IMR-90 (cell line): ENCODE results near the gene OSBP. TPM values are rescaled to one million over a fixed set of nuclear protein-coding genes. Genes with fewer than 3 reads are reported as not detected.

Source experiments
- ATAC-seq: fragments of 200-7000 bp; cut with Tn5 transposase; 2 replicates; pipeline ENCODE4 v1.9.1; 2020; ENCODE audit warnings: low read depth, mild to moderate bottlenecking, moderate library complexity
- BruUV-seq: library from RNA; stranded (reverse); fragments of 400-500 nt; replicated peaks from 2 replicates; lab custom pipeline; 2021; lab: Mats Ljungman, UMichigan
- CTCF ChIA-PET: fragments of 300-600 bp; formaldehyde crosslinking; extraction: SDS; loops from one replicate; lab custom pipeline; 2021; ENCODE audit warnings: antibody characterized with exemption; lab: Yijun Ruan, JAX
- POLR2A ChIA-PET: fragments of 300-600 bp; sonication (Branson Sonifier 250); formaldehyde crosslinking; loops from one replicate; lab custom pipeline; 2022; ENCODE audit warnings: antibody characterized with exemption; ENCODE audit not compliant: unreplicated experiment; lab: Charles Lee
- DNase-seq: peaks from one replicate; pipeline ENCODE4 v3.0.0; 2013
- H2AFZ ChIP-seq: replicated peaks from 2 replicates; pipeline ENCODE3; 2013; ENCODE audit warnings: low read length, mild to moderate bottlenecking; ENCODE audit not compliant: poor library complexity
- H2AK5ac ChIP-seq: 2 replicates; pipeline ENCODE4 v1.6.1; 2013; ENCODE audit warnings: low read depth, low read length, inconsistent platforms
- H2AK9ac ChIP-seq: replicated peaks from 2 replicates; pipeline ENCODE3; 2013; ENCODE audit warnings: mild to moderate bottlenecking, low read depth, low read length, moderate library complexity; ENCODE audit not compliant: poor library complexity
- H2BK120ac ChIP-seq: 2 replicates; pipeline ENCODE4 v1.6.1; 2013; ENCODE audit warnings: low read depth, low read length, inconsistent platforms
- H2BK15ac ChIP-seq: 3 replicates; pipeline ENCODE4 v1.6.1; 2013; ENCODE audit warnings: low read depth, low read length, inconsistent platforms
- H2BK20ac ChIP-seq: 2 replicates; pipeline ENCODE4 v1.6.1; 2013; ENCODE audit warnings: low read depth, mild to moderate bottlenecking, inconsistent platforms, low read length, moderate library complexity
- H2BK5ac ChIP-seq: 2 replicates; pipeline ENCODE4 v1.6.1; 2013; ENCODE audit warnings: mild to moderate bottlenecking, low read depth, low read length, inconsistent platforms; ENCODE audit not compliant: poor library complexity, severe bottlenecking
- H3K14ac ChIP-seq: replicated peaks from 2 replicates; pipeline ENCODE4 v1.6.1; 2013; ENCODE audit warnings: low read depth, low read length, inconsistent platforms
- H3K18ac ChIP-seq: 2 replicates; pipeline ENCODE4 v1.6.1; 2013; ENCODE audit warnings: low read depth, low read length, control low read depth
- H3K23ac ChIP-seq: 2 replicates; pipeline ENCODE4 v1.6.1; 2013; ENCODE audit warnings: low read depth, low read length, inconsistent platforms
- H3K27ac ChIP-seq: 2 replicates; pipeline ENCODE4 v1.5.1; 2013; ENCODE audit warnings: mild to moderate bottlenecking, control low read depth, low read length; ENCODE audit not compliant: insufficient read depth
- H3K27me3 ChIP-seq: 2 replicates; pipeline ENCODE4 v1.6.1; 2013; ENCODE audit warnings: low read length; ENCODE audit not compliant: control insufficient read depth, insufficient read depth
- H3K36me3 ChIP-seq: 2 replicates; pipeline ENCODE4 v1.6.1; 2013; ENCODE audit warnings: low read length, mixed read lengths; ENCODE audit not compliant: control insufficient read depth, insufficient read depth
- H3K4ac ChIP-seq: 2 replicates; pipeline ENCODE4 v1.6.1; 2013; ENCODE audit warnings: low read depth, low read length, inconsistent platforms
- H3K4me1 ChIP-seq: 2 replicates; pipeline ENCODE4 v1.6.1; 2013; ENCODE audit warnings: low read length, mixed read lengths; ENCODE audit not compliant: control insufficient read depth, insufficient read depth
- H3K4me2 ChIP-seq: 2 replicates; pipeline ENCODE4 v1.6.1; 2013; ENCODE audit warnings: low read depth, mild to moderate bottlenecking, control low read depth, low read length, moderate library complexity
- H3K4me3 ChIP-seq: 2 replicates; pipeline ENCODE4 v1.5.1; 2013; ENCODE audit warnings: low read depth, mild to moderate bottlenecking, control low read depth, low read length, moderate library complexity; ENCODE audit not compliant: insufficient read depth
- H3K56ac ChIP-seq: 2 replicates; pipeline ENCODE4 v1.6.1; 2013; ENCODE audit warnings: low read length, inconsistent platforms; ENCODE audit not compliant: insufficient read depth; ENCODE audit errors: extremely low read depth
- H3K79me1 ChIP-seq, 2 experiments: 2 replicates each; pipeline ENCODE4 v1.6.1; 2013; ENCODE audit warnings: low read length in 2 of 2, inconsistent platforms in 1 of 2, low read depth in 1 of 2
- H3K9ac ChIP-seq: 2 replicates; pipeline ENCODE4 v1.6.1; 2013; ENCODE audit warnings: low read depth, low read length, control low read depth
- H3K9me1 ChIP-seq: 2 replicates; pipeline ENCODE4 v1.6.1; 2013; ENCODE audit warnings: low read length, inconsistent platforms; ENCODE audit not compliant: insufficient read depth
- H3K9me3 ChIP-seq: 2 replicates; pipeline ENCODE4 v1.6.1; 2013; ENCODE audit warnings: low read length; ENCODE audit not compliant: control insufficient read depth, insufficient read depth
- H4K20me1 ChIP-seq: 2 replicates; pipeline ENCODE4 v1.6.1; 2013; ENCODE audit warnings: low read length, inconsistent platforms; ENCODE audit not compliant: insufficient read depth
- H4K5ac ChIP-seq: 2 replicates; pipeline ENCODE4 v1.6.1; 2013; ENCODE audit warnings: mild to moderate bottlenecking, low read depth, low read length, control low read depth
- H4K8ac ChIP-seq, 2 experiments: 2 replicates each; pipeline ENCODE4 v1.6.1; 2013; ENCODE audit warnings: low read depth in 2 of 2, low read length in 2 of 2, control low read depth in 1 of 2, inconsistent platforms in 1 of 2
- H4K91ac ChIP-seq: 2 replicates; pipeline ENCODE4 v1.6.1; 2013; ENCODE audit warnings: low read depth, low read length, inconsistent platforms; ENCODE audit not compliant: insufficient read depth
- BHLHE40 ChIP-seq: fragments of 150-350 bp; IDR thresholded peaks from 2 replicates; pipeline ENCODE4 v1.6.1; 2016; ENCODE audit warnings: mild to moderate bottlenecking, low read depth, low read length
- CHD1 ChIP-seq: IDR thresholded peaks from 2 replicates; pipeline ENCODE4 v1.6.1; 2012; ENCODE audit warnings: low read depth, low read length, improper control_type of control experiment
- CTCF ChIP-seq: conservative IDR thresholded peaks from 2 replicates; pipeline ENCODE4 v1.5.1; 2012; ENCODE audit warnings: mild to moderate bottlenecking, low read depth, low read length, improper control_type of control experiment
- FOS ChIP-seq: fragments of 150-350 bp; IDR thresholded peaks from 2 replicates; pipeline ENCODE4 v1.6.1; 2016; ENCODE audit warnings: low read depth, low read length
- MXI1 ChIP-seq: IDR thresholded peaks from 2 replicates; pipeline ENCODE4 v1.6.1; 2012; ENCODE audit warnings: low read depth, mild to moderate bottlenecking, low read length, moderate library complexity, borderline replicate concordance
- NFE2L2 ChIP-seq: fragments of 150-350 bp; IDR thresholded peaks from 2 replicates; pipeline ENCODE4 v1.6.1; 2016; ENCODE audit warnings: low read depth, mild to moderate bottlenecking, low read length
- POLR2A ChIP-seq: IDR thresholded peaks from 2 replicates; pipeline ENCODE4 v1.6.1; 2012; ENCODE audit warnings: mild to moderate bottlenecking, low read depth, low read length
- RFX5 ChIP-seq: IDR thresholded peaks from 2 replicates; pipeline ENCODE4 v1.8.0; 2012; ENCODE audit warnings: low read depth, mild to moderate bottlenecking, low read length, moderate library complexity
- USF2 ChIP-seq: fragments of 150-350 bp; IDR thresholded peaks from 2 replicates; pipeline ENCODE4 v1.6.1; 2017; ENCODE audit warnings: mild to moderate bottlenecking, antibody characterized with exemption, low read length, low read depth
- WGBS, 2 experiments: methylation state at CpG; one replicate each; pipeline versions ENCODE4 v1.1.5 to v1.1.7; 2013; ENCODE audit warnings: missing lambda C conversion rate in 2 of 2; ENCODE audit not compliant: insufficient read length in 1 of 2; ENCODE audit errors: extremely low coverage in 2 of 2; 5-methylcytosine and 5-hydroxymethylcytosine counted together
- dilution Hi-C: fragments of 300-500 bp; cut with HindIII; formaldehyde crosslinking; loops from one replicate; pipeline ENCODE4 v1.14.3; 2018; ENCODE audit warnings: low sequenced_read_pairs; ENCODE audit not compliant: unreplicated experiment
- in situ Hi-C: fragments of 300-500 bp; cut with MboI; formaldehyde crosslinking; loops from 3 replicates; pipeline ENCODE4 v1.14.3; 2019; ENCODE audit warnings: low sequenced_read_pairs, inconsistent platforms, mixed read lengths
- intact Hi-C: fragments of 100-400 bp; cut with micrococcal nuclease; formaldehyde crosslinking; loops from 2 replicates; pipeline ENCODE4 v1.10.0; 2022
- polyA plus RNA-seq, 3 experiments: library from polyadenylated mRNA; depleted of rRNA; stranded (reverse); fragments of >200 nt; gene quantifications; 2 replicates each; pipeline ENCODE4 v1.2.3, GENCODE V29; 2012; ENCODE audit warnings: low replicate concordance in 1 of 3
- total RNA-seq: library from RNA; depleted of rRNA; stranded (reverse); fragments of >200 nt; gene quantifications from 2 replicates; pipeline ENCODE4 v1.2.3, GENCODE V29; 2012

The OSBP gene
- total and polyA plus RNA-seq, 2 of the 4 experiments (the other 2 are of a cell fraction), result 22.1 to 27.4 TPM

- intact Hi-C loops, result no loop called here
- ATAC-seq, result peak; percentile 21
Observed at GRCh38 chr11:59560290-59560701, 55.3 kb downstream of the OSBP start.

More at GRCh38 chr11:59560290-59560701, 55.3 kb downstream of the OSBP start:
- H3K36me3 ChIP-seq, result no peaks in the 10 kb centered on the region
- DNase-seq, result peak; percentile 70
- peak overlapping the region; percentile 95 for H3K4ac ChIP-seq
- H4K5ac ChIP-seq, result peak overlapping the region; percentile 85
- peaks cover 3% of the 10 kb centered on the region; the same call in 1 of the 2 replicates for H3K4me1 ChIP-seq
- H2BK20ac ChIP-seq, result 0 out of 2 replicates have a peak overlapping the region, but pooled peaks have one; percentile 81
- in situ Hi-C loops (loop anchor here (25.0 kb wide), 1 partner anchor 973 kb away; the partner anchor contains the start of genes LPXN and ZFP91), dilution Hi-C loops (no loop called here)
- H3K9me1 ChIP-seq, result 0 out of 2 replicates have a peak, but pooled peaks cover 5% of the 10 kb centered on the region
- peak overlapping the region; percentile 87 for H3K4me2 ChIP-seq
- H2AFZ ChIP-seq, result peak overlapping the region; percentile 98
- no peaks in the 10 kb centered on the region for H3K79me1 ChIP-seq
- H3K18ac ChIP-seq, result peak overlapping the region; percentile 93
- H3K9me3 ChIP-seq, result no peaks in the 10 kb centered on the region
- H4K91ac ChIP-seq, result peak overlapping the region; percentile 68
- H3K9ac ChIP-seq, result peak overlapping the region; percentile 88
- H4K8ac ChIP-seq, result peak overlapping the region; percentile 17 to 89; a peak in 3 of 4 replicates
- H2BK120ac ChIP-seq, result peak overlapping the region; percentile 89; the same call in 1 of the 2 replicates
- H3K4me3 ChIP-seq, result peak overlapping the region; percentile 96
- H2AK5ac ChIP-seq, result peak overlapping the region; percentile 8
- no peaks in the 10 kb centered on the region for H3K27me3 ChIP-seq
- BruUV-seq, result no TSS peak
- H3K23ac ChIP-seq, result peak overlapping the region; percentile 89
- TF ChIP-seq MXI1, result no peak
- no peak; the same call in 1 of the 2 replicates for TF ChIP-seq CHD1
- no peak for TF ChIP-seq CTCF
- peak; percentile 86 for TF ChIP-seq FOS
- TF ChIP-seq USF2, result no peak
- TF ChIP-seq NFE2L2, result no peak
- TF ChIP-seq BHLHE40, result no peak
- TF ChIP-seq POLR2A, result peak; percentile 80; the same call in 1 of the 2 replicates
- TF ChIP-seq RFX5, result no peak
- peak overlapping the region; percentile 88 for H3K56ac ChIP-seq
- ChIA-PET POLR2A (interaction anchor here (1.0 kb wide), 1 partner anchor 8 kb away, joined by 3 read pairs; no protein-coding TSS in a partner anchor), CTCF (interaction anchor here (0.9 kb wide), 1 partner anchor 23 kb away, joined by 3 read pairs; no protein-coding TSS in a partner anchor)
- H3K14ac ChIP-seq, result peak overlapping the region; percentile 98
- H3K27ac ChIP-seq, result peak overlapping the region; percentile 91
- no peaks in the 10 kb centered on the region; the same call in 1 of the 2 replicates for H4K20me1 ChIP-seq
- H2AK9ac ChIP-seq, result peak overlapping the region; percentile 83
- peak overlapping the region; percentile 90 for H2BK5ac ChIP-seq
- WGBS, 2 experiments, result 0% methylated on average over 8 of the region's 18 CpGs; no CpG with 5 or more reads in 1 of the 2 experiments
- peak overlapping the region; percentile 39; the same call in 1 of the 3 replicates for H2BK15ac ChIP-seq
